Colonic mucosa (tissue), 4 donors: ENCODE measurements around the gene SLC8A1. TPM values are rescaled to one million over a fixed set of nuclear protein-coding genes. Genes with fewer than 3 reads are reported as not detected.

ENCODE experiments used
- DNase-seq: peaks from one replicate; pipeline ENCODE4 v3.0.0-alpha.2; 2020
- H3K27ac ChIP-seq: fragments of 200-600 bp; one replicate; pipeline ENCODE4 v1.8.0; 2021
- H3K27me3 ChIP-seq: fragments of 200-600 bp; one replicate; pipeline ENCODE4 v1.8.0; 2021
- H3K36me3 ChIP-seq: fragments of 200-600 bp; one replicate; pipeline ENCODE4 v1.8.0; 2021
- H3K4me1 ChIP-seq: fragments of 200-600 bp; one replicate; pipeline ENCODE4 v1.8.0; 2021; ENCODE audit warnings: mild to moderate bottlenecking
- H3K4me3 ChIP-seq: fragments of 200-600 bp; one replicate; pipeline ENCODE4 v1.8.0; 2021
- H3K9ac ChIP-seq, 2 donors: one replicate each; pipeline ENCODE4 v1.7.0; 2013; ENCODE audit warnings: control low read depth in 2 of 2, low read depth in 2 of 2, low read length in 2 of 2
- H3K9me3 ChIP-seq: fragments of 200-600 bp; one replicate; pipeline ENCODE4 v1.8.0; 2021
- intact Hi-C: fragments of 100-400 bp; cut with DNase I; formaldehyde crosslinking; loops from one replicate; pipeline ENCODE4 v1.14.1; 2022
- total RNA-seq, 2 donors: library from RNA; stranded (reverse); fragmentation: NEBNext Ultra II Directional in 1 of 2; extraction: Animal tissue kit (Norgen Biotek cat#: 25700) in 1 of 2; gene quantifications; one replicate each; pipeline ENCODE4 v1.2.1, GENCODE V29; 2021
- TF ChIP-seq, protein P1 (sequence below): fragments of 200-600 bp; IDR thresholded peaks from one replicate; pipeline ENCODE4 v1.8.0; 2022; ENCODE audit warnings: antibody characterized with exemption, mild to moderate bottlenecking
- donor health status: healthy.
- donor health status: DM: no; HTN: no; CAD: no.
- donor health status: DM: no; HTN: no; CAD: no.

SLC8A1 gene
- total RNA-seq, 2 donors from 2014 or later: 4.1 to 25.5 TPM

DNA sequence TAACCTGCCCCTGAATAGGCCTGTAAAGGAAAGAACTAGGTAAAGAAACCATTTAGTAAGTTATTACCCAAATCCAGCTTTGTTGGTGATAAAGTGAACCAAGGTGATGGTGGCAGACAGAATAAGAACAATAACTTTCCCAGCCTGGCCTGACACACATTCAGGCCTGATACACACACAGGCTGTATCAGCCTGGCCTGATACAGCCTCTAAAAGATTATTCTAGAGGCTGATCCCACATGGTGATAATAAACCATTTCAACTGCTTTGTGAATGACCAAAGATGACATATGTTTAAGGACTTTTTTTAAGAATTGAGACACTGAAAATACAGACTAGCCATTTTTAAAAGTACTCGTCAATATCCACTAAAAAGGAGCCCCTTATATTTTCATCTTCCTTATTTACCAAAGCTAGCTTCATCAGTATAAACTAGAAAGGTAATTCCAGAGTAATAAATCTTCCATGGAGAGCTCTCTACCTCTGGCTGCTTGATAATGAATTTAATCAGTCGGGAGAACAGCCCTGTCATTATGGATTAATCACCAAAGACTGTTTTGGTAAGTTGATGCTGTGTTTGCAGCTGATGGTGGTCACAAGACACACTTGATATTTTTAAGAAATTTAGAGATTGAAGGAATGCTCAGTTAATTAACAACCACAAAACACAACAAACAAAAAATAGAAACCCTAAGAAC, 77.2 kb downstream of the SLC8A1 start:
- H3K36me3 ChIP-seq: no peaks in the 10 kb centered on the region
- intact Hi-C loops: no loop called here
- no peaks in the 10 kb centered on the region for H3K27me3 ChIP-seq
- TF ChIP-seq, protein P1, sequence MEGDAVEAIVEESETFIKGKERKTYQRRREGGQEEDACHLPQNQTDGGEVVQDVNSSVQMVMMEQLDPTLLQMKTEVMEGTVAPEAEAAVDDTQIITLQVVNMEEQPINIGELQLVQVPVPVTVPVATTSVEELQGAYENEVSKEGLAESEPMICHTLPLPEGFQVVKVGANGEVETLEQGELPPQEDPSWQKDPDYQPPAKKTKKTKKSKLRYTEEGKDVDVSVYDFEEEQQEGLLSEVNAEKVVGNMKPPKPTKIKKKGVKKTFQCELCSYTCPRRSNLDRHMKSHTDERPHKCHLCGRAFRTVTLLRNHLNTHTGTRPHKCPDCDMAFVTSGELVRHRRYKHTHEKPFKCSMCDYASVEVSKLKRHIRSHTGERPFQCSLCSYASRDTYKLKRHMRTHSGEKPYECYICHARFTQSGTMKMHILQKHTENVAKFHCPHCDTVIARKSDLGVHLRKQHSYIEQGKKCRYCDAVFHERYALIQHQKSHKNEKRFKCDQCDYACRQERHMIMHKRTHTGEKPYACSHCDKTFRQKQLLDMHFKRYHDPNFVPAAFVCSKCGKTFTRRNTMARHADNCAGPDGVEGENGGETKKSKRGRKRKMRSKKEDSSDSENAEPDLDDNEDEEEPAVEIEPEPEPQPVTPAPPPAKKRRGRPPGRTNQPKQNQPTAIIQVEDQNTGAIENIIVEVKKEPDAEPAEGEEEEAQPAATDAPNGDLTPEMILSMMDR: no peak
- H3K27ac ChIP-seq: no peak overlapping the region
- DNase-seq: no peak
- H3K4me1 ChIP-seq: no peaks in the 10 kb centered on the region
- H3K9me3 ChIP-seq: no peaks in the 10 kb centered on the region
- no peak overlapping the region for H3K4me3 ChIP-seq
- H3K9ac ChIP-seq: no peak overlapping the region

DNA sequence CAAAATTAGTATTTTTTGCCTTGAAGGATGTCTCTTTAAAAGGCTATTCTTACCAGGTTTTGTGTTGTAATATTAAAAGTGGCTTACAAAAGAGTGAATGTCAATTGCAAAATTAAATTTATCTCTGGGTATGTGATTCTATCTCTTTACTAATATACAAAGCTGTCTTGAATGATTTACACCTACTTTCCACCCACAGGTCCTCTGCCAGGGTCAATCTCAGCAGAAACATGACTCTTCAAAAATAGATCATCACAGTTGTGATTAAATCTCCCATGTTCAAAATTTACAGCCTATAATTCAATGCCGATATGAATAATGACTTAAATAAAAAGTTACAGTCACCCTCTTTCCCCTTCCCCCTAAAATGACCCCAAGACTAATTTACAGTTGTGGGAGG, 78.8 kb downstream of the SLC8A1 start:
- Histone ChIP-seq H3K4me3 (no peak overlapping the region), H3K36me3 (no peaks in the 10 kb centered on the region), H3K4me1 (no peaks in the 10 kb centered on the region), H3K9ac (no peak overlapping the region), H3K27me3 (no peaks in the 10 kb centered on the region), H3K27ac (no peak overlapping the region), H3K9me3 (no peaks in the 10 kb centered on the region)
- TF ChIP-seq, protein P1: no peak
- DNase-seq: no peak
- intact Hi-C loops: no loop called here

DNA sequence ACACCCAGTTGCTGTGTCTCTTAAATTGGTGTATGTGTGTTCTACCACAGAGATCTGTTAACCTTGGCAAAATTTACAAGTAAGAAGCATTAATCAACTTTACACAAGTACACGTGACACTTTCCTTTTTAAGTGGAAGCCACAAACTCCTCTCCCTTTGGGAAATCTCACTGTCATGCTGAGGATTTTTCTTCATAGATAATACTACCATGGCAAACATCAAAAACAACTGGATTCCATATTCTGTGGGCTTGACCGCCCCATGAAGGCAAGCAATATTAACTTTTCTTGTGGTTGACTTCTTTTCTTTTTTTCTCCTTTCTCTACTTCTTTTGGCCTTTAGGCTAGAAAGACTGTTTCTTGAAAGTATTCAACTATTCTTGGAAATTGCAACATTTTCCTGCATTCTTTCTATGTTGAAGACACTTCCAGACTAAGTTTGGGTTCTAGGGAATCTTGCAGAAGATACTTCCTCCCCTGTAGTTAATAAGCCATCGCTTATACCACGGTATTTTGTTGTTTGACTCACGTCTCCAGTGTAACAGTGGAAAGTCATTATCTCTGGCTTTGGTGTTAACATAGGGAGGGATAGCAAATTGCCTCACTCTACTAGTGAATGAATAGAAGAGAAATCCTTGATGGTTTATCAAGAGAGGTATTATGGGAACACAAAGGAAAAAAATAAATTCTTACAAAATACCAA, 79.5 kb downstream of the SLC8A1 start:
- H3K4me1 ChIP-seq: no peaks in the 10 kb centered on the region
- no peaks in the 10 kb centered on the region for H3K36me3 ChIP-seq
- no peak for DNase-seq
- H3K9ac ChIP-seq: no peak overlapping the region
- H3K27me3 ChIP-seq: no peaks in the 10 kb centered on the region
- TF ChIP-seq, protein P1: no peak
- intact Hi-C loops: no loop called here
- H3K9me3 ChIP-seq: no peaks in the 10 kb centered on the region
- H3K27ac ChIP-seq: peak overlapping the region; percentile 14
- H3K4me3 ChIP-seq: no peak overlapping the region

DNA sequence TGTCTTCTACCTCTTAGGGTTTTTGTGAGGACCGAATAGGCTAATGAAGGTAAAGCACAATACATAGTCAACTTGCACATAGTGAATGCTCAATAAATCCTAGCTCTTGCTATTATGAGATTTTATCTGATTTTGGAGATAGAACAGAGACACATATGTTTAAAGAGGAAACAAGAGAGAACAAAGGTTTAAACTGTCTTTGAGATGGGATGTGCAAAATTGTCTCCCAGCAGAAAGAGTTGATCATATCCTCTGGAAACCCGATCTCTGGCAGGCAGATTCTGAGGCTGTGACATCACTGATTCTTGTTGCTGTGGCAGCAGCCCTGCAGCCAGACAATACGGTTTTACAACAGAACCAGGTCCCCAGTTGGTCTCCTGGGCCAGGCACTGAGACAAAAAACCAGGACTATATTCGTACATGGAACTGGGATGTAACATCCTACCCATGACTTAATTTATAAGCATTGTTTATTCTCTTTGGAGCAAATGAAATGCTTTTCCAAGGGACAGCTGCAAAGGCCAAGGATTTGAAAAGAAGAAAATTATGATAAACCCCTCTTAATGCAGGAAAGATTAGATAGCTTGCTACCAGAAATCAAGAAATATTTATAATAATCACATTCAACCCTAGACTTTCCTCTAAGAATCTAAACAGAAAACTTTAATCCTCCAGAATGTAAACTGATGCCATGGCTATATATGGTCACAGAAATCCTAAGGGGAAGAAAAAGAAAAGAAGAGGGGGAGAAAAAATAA, 80.2 kb downstream of the SLC8A1 start:
- TF ChIP-seq, protein P1: no peak
- Histone ChIP-seq H3K9ac (no peak overlapping the region), H3K4me1 (no peaks in the 10 kb centered on the region), H3K27ac (peak overlapping the region; percentile 14), H3K27me3 (no peaks in the 10 kb centered on the region), H3K9me3 (no peaks in the 10 kb centered on the region), H3K36me3 (no peaks in the 10 kb centered on the region), H3K4me3 (no peak overlapping the region)
- DNase-seq: peak; percentile 23
- intact Hi-C loops: no loop called here

DNA sequence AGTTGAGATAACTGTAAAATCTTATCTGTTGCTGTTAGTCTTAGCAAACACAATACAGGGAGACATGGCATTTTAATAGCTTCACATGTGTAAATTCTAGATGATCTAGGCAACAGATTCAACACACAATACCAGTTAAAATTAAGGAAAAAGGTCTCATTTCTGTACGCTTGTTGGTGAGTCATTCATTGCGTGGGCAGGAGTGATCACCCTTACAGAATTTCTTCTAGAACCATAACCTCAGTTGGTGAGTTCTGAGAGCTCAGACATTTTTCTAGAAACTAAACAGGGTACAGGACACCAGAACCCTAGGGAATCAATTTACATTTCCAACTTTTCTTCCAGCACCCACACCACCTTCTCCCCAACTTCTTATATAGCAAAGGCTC, 81.9 kb downstream of the SLC8A1 start:
- TF ChIP-seq, protein P1: no peak
- Histone ChIP-seq H3K4me3 (no peak overlapping the region), H3K27ac (no peak overlapping the region), H3K4me1 (no peaks in the 10 kb centered on the region), H3K9ac (no peak overlapping the region), H3K9me3 (no peaks in the 10 kb centered on the region), H3K36me3 (no peaks in the 10 kb centered on the region), H3K27me3 (no peaks in the 10 kb centered on the region)
- no peak for DNase-seq
- intact Hi-C loops: no loop called here
